DMS53 (cell line): ENCODE results near the gene PHC2.

Experiments used
- DNase-seq: peaks from one replicate; lab custom pipeline; 2025; lab: John Stamatoyannopoulos, UW

The PHC2 gene

DNA sequence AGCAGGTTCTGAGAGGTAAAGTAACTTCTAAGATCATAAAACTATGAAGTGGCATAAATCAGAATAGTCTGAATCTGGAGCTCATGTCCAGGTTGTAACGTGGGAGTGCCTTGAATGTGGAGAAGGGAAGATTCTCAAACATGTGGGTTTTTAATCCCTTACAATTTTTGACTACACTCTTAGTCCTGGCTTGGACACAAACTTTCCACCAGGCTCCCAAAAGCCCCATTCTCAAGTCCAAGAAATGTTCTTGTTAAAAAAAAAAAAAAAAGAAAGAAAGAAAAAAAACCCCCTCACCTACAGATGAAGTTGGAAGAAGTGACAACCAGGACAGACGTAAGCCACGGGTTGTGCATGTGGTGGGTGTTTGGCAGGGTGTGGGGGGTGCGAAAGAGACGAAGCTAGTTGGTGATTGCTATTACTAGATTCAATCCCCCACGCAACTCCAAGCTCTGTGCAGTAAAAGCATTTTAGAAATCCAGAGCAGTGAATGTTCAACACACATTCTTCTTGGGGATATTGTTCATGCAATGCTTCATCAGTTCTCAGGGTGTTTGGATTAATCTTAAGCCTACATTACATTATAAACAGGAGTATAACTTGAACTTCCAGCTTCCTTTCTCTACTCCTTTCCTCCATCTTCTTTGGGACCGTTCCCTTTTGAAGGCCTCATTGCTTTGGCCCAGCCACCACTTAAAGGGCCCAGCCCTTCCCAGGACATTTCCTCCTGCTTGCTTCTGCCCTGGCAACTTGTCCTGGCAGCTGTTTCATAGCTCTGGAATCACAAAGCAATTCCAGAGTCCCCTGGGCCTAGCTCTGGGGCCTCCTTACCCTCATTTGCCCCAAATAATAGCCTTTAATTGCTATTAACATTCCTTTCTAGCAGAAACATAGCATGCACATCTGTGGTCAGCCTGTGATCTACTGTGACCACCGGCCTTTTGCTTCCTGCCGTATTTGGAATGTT, 41.8 kb downstream of the PHC2 start:
- DNase-seq, result no peak

DNA sequence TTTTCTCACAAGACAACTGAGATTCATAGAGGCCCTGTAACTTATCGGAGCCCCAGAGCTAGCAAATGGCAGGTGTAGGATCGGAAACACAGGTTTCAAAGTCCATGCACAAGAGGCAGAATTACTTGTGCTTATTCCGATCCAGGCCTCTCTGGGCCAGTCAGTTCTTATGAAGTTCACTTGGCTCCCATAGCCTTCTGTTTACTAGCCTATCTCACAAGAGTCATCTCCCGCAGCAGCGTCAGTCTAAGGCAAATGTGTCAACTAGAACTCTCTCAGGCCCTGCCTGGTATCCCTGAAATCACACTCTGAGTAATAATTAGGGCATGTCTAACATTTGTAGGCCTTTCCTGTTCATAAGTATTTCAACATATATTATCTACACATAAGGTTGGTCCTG, 43.3 kb downstream of the PHC2 start:
- DNase-seq, result no peak

DNA sequence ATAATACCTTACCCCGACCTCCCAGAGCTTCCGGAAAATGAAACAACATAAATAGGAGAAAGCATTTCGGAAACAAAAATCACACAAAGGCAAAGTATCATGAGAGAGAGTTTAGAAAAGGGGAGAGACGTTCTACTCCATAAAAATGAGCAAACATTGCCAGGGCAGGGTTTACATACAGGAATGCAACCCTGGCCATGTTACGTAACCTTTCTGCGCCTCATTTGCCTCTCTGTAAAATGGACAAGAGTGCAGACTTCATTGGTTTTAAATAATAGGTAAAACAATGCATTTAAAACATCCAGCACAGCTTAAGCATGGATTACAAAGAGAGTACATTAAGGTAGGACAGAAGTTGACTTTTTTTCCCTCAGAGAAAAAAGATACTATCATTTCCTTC, 45.6 kb downstream of the PHC2 start:
- DNase-seq, result no peak

DNA sequence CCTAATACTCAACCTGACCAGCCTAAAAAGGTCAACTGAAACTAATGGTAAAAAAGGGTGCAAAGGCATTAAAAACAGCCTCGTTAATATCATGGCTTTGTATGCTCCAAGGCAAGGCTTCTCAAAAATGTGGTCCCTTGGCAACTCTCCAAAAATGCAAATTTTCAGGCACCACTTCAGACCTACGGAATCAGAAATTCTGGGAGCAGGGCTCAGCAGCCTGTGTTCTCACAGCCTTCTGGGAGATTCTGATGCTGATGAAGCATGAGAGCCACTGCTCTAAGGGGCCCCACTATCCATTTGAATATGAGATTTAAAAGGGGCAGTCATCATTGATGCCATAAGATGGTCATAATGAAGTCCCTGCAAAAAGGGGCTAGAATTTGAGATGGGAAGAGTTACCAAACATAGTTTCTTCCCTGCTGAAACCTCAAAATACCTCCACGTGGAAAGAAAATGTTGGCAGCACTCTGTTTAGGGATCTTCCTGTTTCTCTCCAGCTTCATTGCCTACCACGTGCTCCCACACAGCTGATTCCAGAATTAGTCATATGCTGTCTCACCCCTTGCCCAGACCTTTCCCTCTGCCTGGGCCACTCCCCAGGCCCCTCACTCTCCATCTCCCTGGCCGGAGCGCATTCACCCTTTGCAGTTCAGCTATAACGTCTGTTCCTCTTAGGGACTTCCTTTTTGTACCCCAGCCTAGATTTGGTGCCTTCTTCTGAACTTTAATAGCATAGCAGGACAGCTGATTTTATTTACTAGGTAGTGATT, 46.7 kb downstream of the PHC2 start:
- DNase-seq, result no peak

DNA sequence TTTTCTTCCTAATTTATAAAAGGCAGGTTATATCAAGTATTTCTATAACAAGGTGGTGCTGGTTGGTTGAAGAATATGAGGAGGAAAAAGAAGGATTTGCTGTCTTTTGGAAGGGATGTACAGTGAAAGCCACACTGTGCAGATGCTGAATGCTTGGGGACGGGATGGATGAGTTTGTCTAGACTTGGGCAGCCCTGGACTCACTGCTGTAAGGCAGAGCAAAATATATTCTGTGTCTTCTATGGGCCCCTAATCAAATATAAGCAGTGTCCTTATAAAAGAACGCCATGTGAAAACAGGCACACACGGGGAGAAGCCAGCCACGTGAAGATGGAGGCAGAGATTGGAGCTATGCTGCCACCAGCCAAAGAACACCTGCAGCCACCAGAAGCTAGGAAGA, 47.4 kb downstream of the PHC2 start:
- DNase-seq, result no peak

DNA sequence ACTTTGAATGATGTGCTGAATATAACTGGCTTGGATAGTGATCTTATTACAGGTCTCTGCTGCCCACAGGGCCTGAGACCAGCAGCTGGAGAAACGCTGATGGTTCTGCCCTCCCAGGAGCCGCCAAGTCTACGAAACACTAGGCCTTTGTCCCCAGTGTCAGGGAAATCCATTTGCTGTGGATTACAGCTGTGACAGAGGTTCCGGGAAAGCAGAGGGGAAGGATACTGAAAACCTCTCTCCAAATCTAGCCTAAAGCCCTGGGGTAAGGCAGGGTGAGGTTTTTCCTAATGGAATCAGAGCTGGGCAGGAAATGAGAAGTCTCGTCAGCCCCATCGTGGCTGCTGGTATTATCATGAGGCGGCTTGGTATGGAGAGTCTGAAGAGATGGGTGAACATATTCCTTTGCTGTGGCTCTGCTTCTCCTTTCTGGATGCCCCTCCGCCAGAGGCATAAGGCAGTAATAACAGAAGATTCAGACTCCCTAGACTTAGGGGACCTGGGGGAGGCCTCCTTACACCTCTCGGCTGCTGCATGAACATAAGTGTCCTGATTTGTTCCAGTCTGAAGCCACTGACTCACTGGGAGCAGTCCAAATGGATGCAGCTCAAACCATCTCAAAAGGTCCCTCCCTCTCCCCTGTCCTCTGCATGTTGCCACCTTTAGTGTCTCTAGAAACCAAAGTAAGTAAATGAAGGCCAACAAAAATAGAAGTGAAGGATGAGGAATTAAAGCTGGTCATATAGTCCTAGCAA, 48.1 kb downstream of the PHC2 start:
- no peak for DNase-seq

DNA sequence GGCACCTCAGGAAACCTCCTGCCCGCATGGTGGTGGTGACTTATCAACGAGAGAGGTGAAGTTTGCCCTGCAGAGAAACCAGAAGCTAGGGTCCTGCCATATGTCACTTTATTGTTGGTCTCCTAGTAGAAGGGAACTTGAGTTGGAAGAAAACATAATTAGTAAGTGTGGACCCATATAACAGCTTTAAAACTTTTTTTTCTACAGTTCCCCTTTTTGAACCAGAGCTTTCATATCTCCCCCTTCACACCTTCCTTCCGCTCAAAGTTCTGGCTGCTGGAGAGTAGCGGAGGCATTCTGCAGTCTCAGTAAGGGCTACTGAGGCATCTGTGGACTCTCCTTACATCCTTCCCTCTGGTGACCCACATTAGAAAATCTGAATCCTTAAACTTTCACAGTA, 48.9 kb downstream of the PHC2 start:
- no peak for DNase-seq

DNA sequence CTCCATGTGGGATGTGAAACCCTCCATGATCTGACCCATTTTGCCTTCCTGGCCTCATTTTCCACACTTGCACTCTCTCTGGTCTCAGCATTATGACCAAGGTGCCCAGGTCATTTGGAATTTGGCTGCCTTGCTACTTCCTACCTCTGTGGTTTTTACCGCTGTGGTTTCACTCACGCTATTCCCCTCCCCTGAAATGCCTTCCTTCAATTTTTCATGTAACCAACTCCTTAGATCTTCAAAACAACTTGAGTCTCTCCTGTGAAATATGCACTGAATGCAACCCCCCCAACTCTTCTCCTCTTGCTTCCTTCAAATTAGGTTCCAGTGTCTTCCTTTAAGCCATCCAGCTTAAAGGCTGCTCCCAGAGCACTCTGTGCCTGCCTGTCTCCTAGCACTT, 50.1 kb downstream of the PHC2 start:
- no peak for DNase-seq

DNA sequence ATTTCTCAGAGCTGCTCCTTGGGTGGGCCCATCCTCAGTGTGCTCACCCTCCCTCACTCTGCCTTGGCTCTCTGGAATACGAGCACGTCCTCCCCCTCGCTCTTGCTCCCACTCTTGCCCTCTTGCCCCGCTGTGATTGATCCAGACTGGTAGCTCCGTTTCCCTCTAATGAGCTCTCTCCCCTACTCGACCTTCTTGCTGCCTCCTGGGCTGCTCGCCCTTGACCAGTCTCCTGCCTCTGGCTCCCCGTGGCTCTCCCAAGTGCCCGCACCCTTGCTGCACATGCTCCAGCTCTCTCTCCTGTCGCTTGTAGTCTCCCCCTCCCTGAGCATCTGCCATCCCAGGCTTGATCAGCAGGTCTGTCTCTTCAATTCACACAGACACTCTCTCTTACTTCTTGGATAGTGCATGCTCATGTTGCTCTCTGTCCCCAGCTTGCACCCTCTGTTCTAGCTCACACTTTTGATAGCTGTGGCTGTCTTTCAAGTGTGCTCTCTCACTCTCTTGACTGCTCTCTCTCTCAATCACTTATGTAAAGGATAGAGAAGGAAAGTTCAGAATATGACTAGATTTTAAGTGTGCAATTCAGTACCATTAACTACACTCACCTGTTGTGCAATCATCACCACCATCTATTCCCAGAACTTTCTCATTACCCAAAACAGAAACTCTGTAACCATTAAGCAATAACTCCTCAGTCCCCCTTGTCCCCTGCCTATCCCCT, 51.1 kb downstream of the PHC2 start:
- no peak for DNase-seq

DNA sequence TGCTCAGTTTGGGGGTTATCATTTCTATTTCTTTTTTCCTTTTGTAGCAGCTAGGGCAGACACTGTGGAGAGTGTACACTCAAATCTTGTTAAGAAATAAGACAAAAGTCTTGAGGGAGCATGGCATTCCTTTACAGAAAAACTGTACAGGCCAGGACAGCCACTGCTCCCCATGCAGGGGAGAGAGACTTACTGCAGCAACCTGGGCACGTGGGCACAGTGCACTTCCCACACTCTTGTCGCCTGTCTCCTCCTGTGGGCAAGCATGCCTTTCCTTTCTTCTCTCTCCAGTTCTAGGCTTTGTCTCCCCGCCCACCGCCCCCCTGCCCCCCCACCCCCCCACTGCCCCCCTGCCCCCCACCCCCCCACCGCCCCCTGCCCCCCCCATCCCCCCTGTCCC, 51.9 kb downstream of the PHC2 start:
- peak; percentile 22 for DNase-seq

DNA sequence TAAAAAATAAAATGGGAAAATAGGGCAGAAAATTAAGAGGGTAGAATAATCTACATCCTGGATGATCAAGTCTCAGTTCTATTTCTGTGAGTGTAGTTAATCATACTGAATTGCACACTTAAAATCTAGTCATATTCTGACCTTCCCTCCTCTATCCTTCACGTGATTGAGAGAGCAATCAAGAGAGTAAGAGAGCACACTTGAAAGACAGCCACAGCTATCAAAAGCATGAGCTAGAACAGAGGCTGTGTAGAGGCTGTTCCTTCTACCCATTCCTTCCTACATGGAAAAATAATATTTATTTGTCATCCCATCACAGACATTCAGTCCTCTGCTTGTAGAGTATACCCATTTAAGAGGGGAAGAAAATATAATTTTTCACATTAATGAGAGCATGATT, 52.4 kb downstream of the PHC2 start:
- DNase-seq, result peak; percentile 39

DNA sequence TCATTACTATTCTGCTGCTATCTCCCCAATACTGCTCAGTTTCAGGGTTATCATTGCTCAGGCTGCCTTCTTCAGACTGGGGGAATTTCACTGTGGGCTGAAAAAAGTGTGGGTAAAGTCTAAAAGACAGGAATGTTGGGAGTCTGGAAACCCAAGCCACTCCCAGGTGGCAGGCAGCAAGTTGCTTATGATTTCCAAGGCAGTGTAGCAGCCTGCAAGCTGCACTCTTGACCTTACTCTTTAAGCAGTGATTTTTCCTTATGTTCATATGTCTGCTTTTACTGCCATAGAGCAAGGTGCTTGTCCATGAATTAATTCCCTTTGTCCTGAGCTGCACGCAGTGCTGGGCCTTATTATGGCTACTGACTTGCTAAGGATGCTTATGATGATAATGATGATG, 53.1 kb downstream of the PHC2 start:
- DNase-seq, result peak; percentile 53

DNA sequence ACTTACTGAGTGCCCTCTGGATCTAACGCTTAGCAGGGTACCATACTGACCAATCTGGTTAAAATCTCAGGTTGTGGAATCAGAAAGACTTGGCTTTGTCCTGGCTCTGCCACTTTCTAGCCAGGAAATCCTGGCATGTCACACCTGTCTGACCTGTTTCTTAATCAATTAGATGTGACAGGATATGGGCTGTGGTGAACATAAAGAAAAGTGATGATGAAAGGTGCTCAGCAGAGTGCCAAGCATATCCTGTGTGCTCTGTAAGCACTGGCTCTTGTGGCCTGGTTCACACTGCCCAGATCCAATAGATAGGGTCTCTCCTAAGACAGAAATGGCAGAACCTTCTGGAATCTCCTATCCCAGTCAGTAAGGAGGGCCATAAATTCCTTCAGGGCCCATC, 53.9 kb downstream of the PHC2 start:
- peak; percentile 93 for DNase-seq

DNA sequence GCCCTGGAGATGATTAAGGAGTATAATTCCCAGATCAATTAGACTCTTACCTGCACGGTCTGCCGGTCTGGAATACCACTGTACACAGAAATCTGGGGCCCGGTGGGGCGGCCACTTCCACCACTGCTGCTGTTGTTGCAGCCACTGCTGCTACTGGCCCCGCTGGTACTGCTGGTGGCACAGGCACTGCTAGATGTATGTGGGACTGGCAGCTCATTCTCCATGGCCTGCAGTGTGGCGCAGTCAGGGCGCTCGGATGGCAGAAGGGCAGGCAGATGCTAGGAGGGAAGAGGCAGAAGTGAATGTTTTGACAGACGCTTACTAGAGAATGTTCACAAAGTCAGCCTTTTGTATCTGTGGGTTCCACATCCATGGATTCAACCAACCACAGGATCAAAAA, 55.6 kb downstream of the PHC2 start:
- no peak for DNase-seq

DNA sequence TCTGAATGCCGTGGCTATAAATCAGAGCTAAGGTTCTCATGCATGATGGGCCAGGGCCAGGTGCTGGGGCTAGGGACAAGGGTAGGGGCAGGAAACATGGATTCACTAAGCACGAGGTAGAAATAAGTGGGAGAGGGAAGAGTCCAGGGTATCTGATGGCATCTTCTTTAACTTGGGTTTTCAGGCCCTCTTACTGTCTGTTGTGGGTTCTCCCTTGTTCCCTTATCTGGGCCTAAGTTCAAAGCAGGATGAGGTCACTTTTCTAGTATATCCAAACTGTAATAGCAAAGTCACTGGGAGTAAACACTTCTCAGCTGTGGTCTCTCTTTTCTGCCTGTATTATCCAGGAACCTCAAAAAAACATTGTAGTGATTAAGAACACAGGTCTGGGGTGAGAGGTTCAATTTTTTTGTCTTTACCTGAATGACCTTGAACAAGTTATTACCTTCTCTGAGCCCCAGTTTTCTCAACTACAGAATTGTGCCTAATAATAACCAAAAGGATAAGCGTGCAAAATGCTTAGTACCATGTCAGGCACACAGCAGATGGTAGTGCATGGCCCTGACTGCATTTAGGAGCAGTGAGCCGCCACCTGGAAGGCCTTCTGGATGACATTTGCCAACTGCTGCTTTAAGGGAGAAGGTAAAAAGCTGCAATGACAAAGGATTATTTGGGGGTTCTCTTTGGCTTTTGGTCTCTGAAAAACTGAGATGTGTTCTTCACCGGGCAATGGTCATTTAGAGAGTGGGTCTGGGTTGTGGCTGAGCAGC, 56.4 kb downstream of the PHC2 start:
- peak; percentile 19 for DNase-seq

DNA sequence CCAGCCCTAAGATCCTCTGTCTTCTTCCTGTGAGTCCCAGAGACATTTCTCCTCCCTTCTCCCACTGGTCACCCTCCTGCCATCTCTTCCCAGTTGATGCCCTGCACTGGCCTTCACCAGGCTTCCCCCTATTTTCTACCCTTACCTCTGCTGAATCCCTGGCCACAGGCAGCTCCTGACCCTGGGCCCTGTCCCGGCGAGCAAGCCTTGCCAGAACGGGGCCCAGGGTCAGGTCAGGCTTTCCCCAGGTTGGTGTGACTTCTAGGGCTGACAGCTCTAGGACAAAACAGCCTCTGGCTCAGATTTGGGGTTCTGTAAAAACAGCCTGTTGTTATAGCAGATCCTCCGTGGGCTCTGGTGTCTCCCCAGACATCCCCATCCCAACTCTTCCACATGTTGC, 57.3 kb downstream of the PHC2 start:
- no peak for DNase-seq

DNA sequence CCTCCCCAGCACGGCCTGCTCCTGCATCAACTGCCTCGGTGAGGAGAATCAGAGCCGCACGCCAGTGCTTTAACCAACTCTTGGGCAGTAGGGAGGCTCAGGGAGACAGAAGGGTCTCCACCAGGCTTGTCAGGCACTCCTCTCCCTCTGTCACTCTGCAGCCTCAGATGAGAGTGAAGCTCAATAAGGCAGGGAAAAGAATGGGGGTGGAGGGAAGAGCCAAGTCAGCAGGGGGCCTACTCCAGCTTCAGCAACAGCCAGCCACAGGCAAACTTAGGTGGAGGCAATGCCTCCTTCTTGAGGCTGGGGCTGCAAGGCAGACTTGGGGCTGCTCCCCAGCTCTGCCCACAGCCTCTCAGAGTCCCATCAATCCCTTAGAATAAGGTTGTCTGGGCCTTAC, 58.2 kb downstream of the PHC2 start:
- no peak for DNase-seq

DNA sequence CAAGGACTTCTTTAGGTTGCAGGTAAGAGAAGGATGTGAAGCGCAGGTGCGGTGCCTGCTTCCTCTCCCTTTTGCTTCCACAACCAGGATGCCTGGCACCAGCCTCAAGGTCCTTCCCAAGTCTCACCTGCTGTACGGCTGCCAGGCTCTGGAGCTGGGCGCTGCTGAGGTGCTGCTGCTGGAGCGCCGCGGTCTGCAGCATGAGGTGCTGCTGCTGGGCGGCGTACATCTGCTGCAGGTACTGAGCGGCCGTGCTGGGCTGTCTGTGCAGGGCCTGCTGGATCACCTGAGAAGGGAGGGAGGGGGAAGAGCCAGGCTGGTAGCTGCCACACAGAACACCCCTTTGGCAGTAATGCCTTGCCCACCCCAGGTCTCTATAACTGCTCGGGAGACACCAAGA, 58.7 kb downstream of the PHC2 start:
- no peak for DNase-seq

DNA sequence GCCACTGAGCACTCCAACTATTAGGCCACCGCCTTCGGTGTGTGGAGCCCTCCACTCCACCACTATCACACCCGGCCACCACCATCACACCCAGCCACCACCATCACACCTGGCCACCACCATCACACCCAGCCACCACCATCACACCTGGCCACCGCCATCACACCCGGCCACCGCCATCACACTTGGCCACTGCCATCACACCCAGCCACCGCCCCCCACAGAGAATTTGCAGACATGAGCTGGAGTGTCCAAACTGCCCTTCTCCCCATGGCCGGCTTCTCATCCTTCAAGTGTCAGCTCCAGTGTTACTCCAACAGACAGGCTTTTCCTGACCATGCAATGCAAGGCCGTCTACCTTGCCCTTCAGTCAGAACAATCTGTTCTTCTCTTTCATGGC, 59.6 kb downstream of the PHC2 start:
- no peak for DNase-seq

DNA sequence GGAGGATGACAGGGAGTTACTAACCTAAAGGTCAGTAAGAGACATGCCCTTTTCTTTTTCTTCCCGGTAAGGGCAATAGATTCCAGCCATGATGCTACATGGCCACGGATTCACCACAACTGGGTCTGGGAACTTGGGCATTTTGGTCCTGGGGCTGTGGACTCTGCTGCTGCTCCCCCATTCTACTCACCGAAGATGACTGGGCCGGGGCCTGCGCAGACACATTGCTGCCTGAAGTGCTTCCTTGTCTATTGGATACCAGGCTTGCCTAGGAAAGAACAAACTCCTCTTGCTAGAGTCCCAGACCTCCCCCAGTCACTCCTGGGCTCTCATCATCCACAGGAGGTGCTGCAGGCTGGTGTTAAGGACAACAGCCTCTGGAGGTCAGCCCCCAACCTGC, 60.1 kb downstream of the PHC2 start:
- no peak for DNase-seq

DNA sequence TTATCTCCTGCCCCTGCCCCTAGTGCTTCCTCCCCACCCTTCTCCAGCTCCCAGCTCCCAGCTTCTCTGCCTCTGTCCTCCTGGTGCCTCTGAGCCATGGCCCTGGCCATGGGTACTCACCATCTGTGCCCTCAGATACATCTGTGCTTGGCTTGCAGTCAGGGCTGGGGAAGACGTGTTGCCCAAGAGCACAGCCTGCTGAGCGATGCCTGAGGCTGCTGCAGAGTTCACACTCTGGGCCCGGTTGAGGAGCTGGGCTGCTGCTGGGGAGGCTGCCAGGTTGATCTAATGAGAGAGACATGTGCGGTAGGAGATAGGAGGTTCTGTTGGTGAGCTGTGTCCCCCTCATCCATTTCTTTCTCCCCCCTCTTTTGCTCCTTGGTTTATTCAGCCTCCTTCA, 60.6 kb downstream of the PHC2 start:
- no peak for DNase-seq
